Retinal pigment epithelial cell (primary cell): ENCODE data around the gene RPL10.

Experiments used
- DNase-seq: peaks from one replicate; pipeline ENCODE4 v3.0.0-alpha.2; 2010; ENCODE audit warnings: low read depth
- H3K4me3 ChIP-seq: 2 replicates; pipeline ENCODE4 v1.5.1; 2011; ENCODE audit warnings: mild to moderate bottlenecking, low read length, control low read depth, moderate library complexity
- CTCF ChIP-seq: conservative IDR thresholded peaks from 2 replicates; pipeline ENCODE4 v1.5.1; 2011; ENCODE audit warnings: low read depth, low read length, control low read depth, inconsistent platforms

The RPL10 gene

GRCh38 chrX:154397888-154398667 is at the start of gene RPL10:
TSS of gene RPL10 (plus strand) at chrX:154398377. CDS start at chrX:154398520, 143 bp downstream.
- peak; percentile 90 for DNase-seq
- TF ChIP-seq CTCF, result no peak
- peak within 1 kb of the TSS; percentile 88 for H3K4me3 ChIP-seq

GRCh38 chrX:154348646-154349358 is 49.4 kb upstream of the RPL10 start:
- H3K4me3 ChIP-seq, result no peak overlapping the region
- TF ChIP-seq CTCF, result no peak
- DNase-seq, result no peak

GRCh38 chrX:154349359-154349935 is 48.7 kb upstream of the RPL10 start:
- TF ChIP-seq CTCF, result no peak
- DNase-seq, result no peak
- H3K4me3 ChIP-seq, result no peak overlapping the region

- no peak overlapping the region for H3K4me3 ChIP-seq
- TF ChIP-seq CTCF, result no peak
- no peak for DNase-seq
Measured at GRCh38 chrX:154349979-154350378, 48.2 kb upstream of the RPL10 start.

- DNase-seq, result no peak
- TF ChIP-seq CTCF, result no peak
- no peak overlapping the region for H3K4me3 ChIP-seq
Measured at GRCh38 chrX:154350429-154351182, 47.6 kb upstream of the RPL10 start.

GRCh38 chrX:154351183-154352011 is 46.8 kb upstream of the RPL10 start:
- H3K4me3 ChIP-seq, result no peak overlapping the region
- DNase-seq, result no peak

More at GRCh38 chrX:154351183-154352011, 46.8 kb upstream of the RPL10 start:
- TF ChIP-seq CTCF, result no peak
